Skin of body (tissue), 2 donors: ENCODE results near the gene CLEC4D. TPM values are rescaled to one million over a fixed set of nuclear protein-coding genes. Genes with fewer than 3 reads are reported as not detected.

ENCODE experiments used
- small RNA-seq: library from RNA; depleted of rRNA; stranded (forward); fragments of <200 nt; gene quantifications from one replicate; pipeline ENCODE3, GENCODE V24; 2014; ENCODE audit warnings: low replicate concordance
- total RNA-seq: library from RNA; depleted of rRNA; stranded (reverse); fragments of >200 nt; gene quantifications from one replicate; pipeline ENCODE4 v1.2.3, GENCODE V29; 2014

CLEC4D gene
- total RNA-seq, 1 donor from 2014 or later: 0.99 TPM

Small RNA genes lying within 50 kb of the gene (small RNA-seq; reads per million reads assigned to genes)
- not detected for gene RNU6-275P

Other genes with a start within 250 kb of the CLEC4D start
- gene CLEC6A, start 57.5 kb upstream of the CLEC4D start, total RNA-seq: not detected
- 0.79 TPM for gene CLEC4E, start 27.4 kb downstream of the CLEC4D start, total RNA-seq
- 0.20 TPM for gene AICDA, start 99.4 kb downstream of the CLEC4D start, total RNA-seq
- 125 TPM for gene MFAP5, start 149.3 kb downstream of the CLEC4D start, total RNA-seq
- gene RIMKLB, start 184.5 kb downstream of the CLEC4D start, total RNA-seq: 61.2 TPM